Measurements from ENCODE around the gene CFAP100.

The CFAP100 gene

GRCh38 chr3:126375835-126376331 lies 18.8 kb upstream of the CFAP100 start:
- TF ChIP-seq TAF1 (IDR thresholded peaks at IDR 0.05; ENCODE audit: borderline replicate concordance, insufficient read depth, low read length) (no peak), POLR2AphosphoS5 (IDR thresholded peaks at IDR 0.05; ENCODE audit: low read depth, low read length) (no peak), REST (IDR thresholded peaks at IDR 0.05; ENCODE audit: insufficient read depth in 1 of 2, low read depth in 2 of 2, low read length in 2 of 2) (no peak), SIN3A (IDR thresholded peaks at IDR 0.05; ENCODE audit: borderline replicate concordance, insufficient read depth, low read length) (no peak), FOXP2 (optimal IDR thresholded peaks at IDR 0.05; ENCODE audit: borderline replicate concordance, extremely low read depth, extremely low read length, insufficient read depth) (no peak)

GRCh38 chr3:126376444-126376843 lies 18.3 kb upstream of the CFAP100 start:
- TF ChIP-seq REST (IDR thresholded peaks at IDR 0.05; ENCODE audit: insufficient read depth in 1 of 2, low read depth in 2 of 2, low read length in 2 of 2) = no peak
- no peak for TF ChIP-seq TAF1 (IDR thresholded peaks at IDR 0.05; ENCODE audit: borderline replicate concordance, insufficient read depth, low read length)
- no peak for TF ChIP-seq FOXP2 (optimal IDR thresholded peaks at IDR 0.05; ENCODE audit: borderline replicate concordance, extremely low read depth, extremely low read length, insufficient read depth)
- no peak for TF ChIP-seq SIN3A (IDR thresholded peaks at IDR 0.05; ENCODE audit: borderline replicate concordance, insufficient read depth, low read length)
- TF ChIP-seq POLR2AphosphoS5 (IDR thresholded peaks at IDR 0.05; ENCODE audit: low read depth, low read length) = no peak

GRCh38 chr3:126377211-126377610 lies 17.5 kb upstream of the CFAP100 start:
- TF ChIP-seq POLR2AphosphoS5 (IDR thresholded peaks at IDR 0.05; ENCODE audit: low read depth, low read length) (no peak), SIN3A (IDR thresholded peaks at IDR 0.05; ENCODE audit: borderline replicate concordance, insufficient read depth, low read length) (no peak), TAF1 (IDR thresholded peaks at IDR 0.05; ENCODE audit: borderline replicate concordance, insufficient read depth, low read length) (no peak)

- no peak for TF ChIP-seq SIN3A (IDR thresholded peaks at IDR 0.05; ENCODE audit: borderline replicate concordance, insufficient read depth, low read length)
- no peak for TF ChIP-seq REST (IDR thresholded peaks at IDR 0.05; ENCODE audit: insufficient read depth in 1 of 2, low read depth in 2 of 2, low read length in 2 of 2)
- no peak for TF ChIP-seq TAF1 (IDR thresholded peaks at IDR 0.05; ENCODE audit: borderline replicate concordance, insufficient read depth, low read length)
- TF ChIP-seq POLR2AphosphoS5 (IDR thresholded peaks at IDR 0.05; ENCODE audit: low read depth, low read length) = no peak
- TF ChIP-seq FOXP2 (optimal IDR thresholded peaks at IDR 0.05; ENCODE audit: borderline replicate concordance, extremely low read depth, extremely low read length, insufficient read depth) = no peak
Observed at GRCh38 chr3:126378341-126378751, 16.4 kb upstream of the CFAP100 start.

- TF ChIP-seq FOXP2 (optimal IDR thresholded peaks at IDR 0.05; ENCODE audit: borderline replicate concordance, extremely low read depth, extremely low read length, insufficient read depth) (no peak), TAF1 (IDR thresholded peaks at IDR 0.05; ENCODE audit: borderline replicate concordance, insufficient read depth, low read length) (no peak), REST (IDR thresholded peaks at IDR 0.05; ENCODE audit: insufficient read depth in 1 of 2, low read depth in 2 of 2, low read length in 2 of 2) (no peak), SIN3A (IDR thresholded peaks at IDR 0.05; ENCODE audit: borderline replicate concordance, insufficient read depth, low read length) (no peak), POLR2AphosphoS5 (IDR thresholded peaks at IDR 0.05; ENCODE audit: low read depth, low read length) (no peak)
Observed at GRCh38 chr3:126380011-126380768, 14.5 kb upstream of the CFAP100 start.
